Liver (tissue), 2 donors: ENCODE results near the gene BRAF.
"Not testable (repeated sequence)": the region's sequence is repeated elsewhere in the genome, so short reads cannot be mapped to it uniquely, and the experiment has no call there.

Source experiments
- CTCF ChIP-seq: fragments of 150-350 bp; IDR thresholded peaks from 2 replicates; pipeline ENCODE4 v1.5.1; 2017; ENCODE audit warnings: improper control_type of control experiment, low read depth, low read length; ENCODE audit not compliant: missing input control
- MAX ChIP-seq: IDR thresholded peaks from 2 replicates; pipeline ENCODE4 v1.6.1; 2016; ENCODE audit warnings: antibody characterized with exemption
- donor health status: healthy.

GRCh38 chr7:140765441-140765840 is 159.3 kb downstream of the BRAF start:
- not testable (repeated sequence) for TF ChIP-seq CTCF, MAX
